ENCODE measurements around the gene HELQ. TPM values are rescaled to one million over a fixed set of nuclear protein-coding genes. Genes with fewer than 3 reads are reported as not detected.

Gene HELQ
- total and polyA plus RNA-seq, 2 of the 13 experiments (the other 11 are each of a cell fraction or from before 2014, with no cell fraction given): 6.6 to 10.8 TPM

DNA sequence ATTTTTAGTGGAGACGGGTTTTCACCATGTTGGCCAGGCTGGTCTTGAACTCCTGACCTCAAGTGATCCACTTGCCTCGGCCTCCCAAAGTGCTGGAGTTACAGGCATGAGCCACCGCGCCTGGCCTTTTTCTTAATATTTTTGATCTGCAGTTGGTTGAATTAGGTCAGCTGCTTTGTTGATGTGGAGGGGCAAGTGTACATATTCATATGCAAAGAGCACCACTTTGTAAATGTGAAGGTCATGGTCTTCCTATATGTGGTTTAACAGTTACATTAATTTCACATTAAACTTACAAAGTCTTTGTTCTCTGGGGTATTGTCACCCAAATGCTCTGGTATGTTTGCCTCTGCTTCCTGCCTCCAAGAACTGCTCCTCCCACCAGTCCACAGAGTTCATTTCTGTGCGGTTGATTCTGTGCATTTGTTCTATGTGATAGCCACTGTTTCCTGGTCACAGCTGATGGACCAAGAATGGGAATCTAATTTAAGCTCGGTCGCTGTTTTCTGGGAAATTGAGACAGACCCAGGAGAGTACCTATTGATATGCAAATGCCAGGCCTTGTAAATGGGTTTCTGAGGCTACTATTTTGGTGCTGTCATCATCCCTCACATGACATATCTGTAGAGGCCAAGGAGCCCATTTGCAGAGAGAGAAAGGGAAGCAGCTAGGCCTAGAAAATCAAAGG, 94.1 kb downstream of the HELQ start (continued):
- TF ChIP-seq MTF1 (CRISPR knock-in tag; IDR thresholded peaks at IDR 0.05) (no peak), ZNF550 (CRISPR knock-in tag; IDR thresholded peaks at IDR 0.05; ENCODE audit: borderline replicate concordance) (no peak), CCAR2 (optimal IDR thresholded peaks at IDR 0.05; ENCODE audit: low read depth, low read length) (no peak), ZNF496 (CRISPR knock-in tag; IDR thresholded peaks at IDR 0.05; ENCODE audit: insufficient replicate concordance) (no peak), ZNF20 (CRISPR knock-in tag; IDR thresholded peaks at IDR 0.05) (no peak), TCF7L2 (IDR thresholded peaks at IDR 0.05; ENCODE audit: low read depth, low read length) (no peak), NFIC (IDR thresholded peaks at IDR 0.05; ENCODE audit: low read length) (peak; percentile 58; the same call in 1 of the 2 replicates), ZNF138 (CRISPR knock-in tag; IDR thresholded peaks at IDR 0.05; ENCODE audit: low read depth) (no peak), NFE2L2 (IDR thresholded peaks at IDR 0.05; ENCODE audit: low read length) (no peak), ELF1 (CRISPR knock-in tag; IDR thresholded peaks at IDR 0.05) (peak; percentile 60), NCOA5 (CRISPR knock-in tag; IDR thresholded peaks at IDR 0.05) (no peak), MIER2 (CRISPR knock-in tag; IDR thresholded peaks at IDR 0.05) (0 out of 2 replicates have a peak, but pooled peaks have one; percentile 37), GATAD2A (CRISPR knock-in tag; IDR thresholded peaks at IDR 0.05) (peak; percentile 72), FOXJ3 (CRISPR knock-in tag; IDR thresholded peaks at IDR 0.05; ENCODE audit: borderline replicate concordance) (0 out of 2 replicates have a peak, but pooled peaks have one; percentile 15), MNT (IDR thresholded peaks at IDR 0.05) (no peak), ZNF225 (CRISPR knock-in tag; IDR thresholded peaks at IDR 0.05) (no peak), TCF12 (IDR thresholded peaks at IDR 0.05) (no peak), TCF12 (CRISPR knock-in tag; IDR thresholded peaks at IDR 0.05) (no peak), ZNF619 (CRISPR knock-in tag; IDR thresholded peaks at IDR 0.05) (no peak), MIER3 (CRISPR knock-in tag; IDR thresholded peaks at IDR 0.05; ENCODE audit: borderline replicate concordance) (peak; percentile 25; the same call in 1 of the 2 replicates), ZNF788 (CRISPR knock-in tag; IDR thresholded peaks at IDR 0.05; ENCODE audit: borderline replicate concordance) (peak; percentile 47; the same call in 1 of the 2 replicates), GPBP1L1 (CRISPR knock-in tag; IDR thresholded peaks at IDR 0.05) (no peak), ZNF180 (CRISPR knock-in tag; IDR thresholded peaks at IDR 0.05; ENCODE audit: borderline replicate concordance, low read depth) (no peak), ZNF230 (CRISPR knock-in tag; IDR thresholded peaks at IDR 0.05) (no peak), SMAD9 (CRISPR knock-in tag; IDR thresholded peaks at IDR 0.05) (no peak), MTA1 (CRISPR knock-in tag; IDR thresholded peaks at IDR 0.05; ENCODE audit: borderline replicate concordance) (no peak), RFX3 (CRISPR knock-in tag; IDR thresholded peaks at IDR 0.05) (no peak)
- TF ChIP-seq, protein P1, sequence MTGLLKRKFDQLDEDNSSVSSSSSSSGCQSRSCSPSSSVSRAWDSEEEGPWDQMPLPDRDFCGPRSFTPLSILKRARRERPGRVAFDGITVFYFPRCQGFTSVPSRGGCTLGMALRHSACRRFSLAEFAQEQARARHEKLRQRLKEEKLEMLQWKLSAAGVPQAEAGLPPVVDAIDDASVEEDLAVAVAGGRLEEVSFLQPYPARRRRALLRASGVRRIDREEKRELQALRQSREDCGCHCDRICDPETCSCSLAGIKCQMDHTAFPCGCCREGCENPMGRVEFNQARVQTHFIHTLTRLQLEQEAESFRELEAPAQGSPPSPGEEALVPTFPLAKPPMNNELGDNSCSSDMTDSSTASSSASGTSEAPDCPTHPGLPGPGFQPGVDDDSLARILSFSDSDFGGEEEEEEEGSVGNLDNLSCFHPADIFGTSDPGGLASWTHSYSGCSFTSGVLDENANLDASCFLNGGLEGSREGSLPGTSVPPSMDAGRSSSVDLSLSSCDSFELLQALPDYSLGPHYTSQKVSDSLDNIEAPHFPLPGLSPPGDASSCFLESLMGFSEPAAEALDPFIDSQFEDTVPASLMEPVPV (CRISPR knock-in tag; IDR thresholded peaks at IDR 0.05): no peak
- TF ChIP-seq, protein P2, sequence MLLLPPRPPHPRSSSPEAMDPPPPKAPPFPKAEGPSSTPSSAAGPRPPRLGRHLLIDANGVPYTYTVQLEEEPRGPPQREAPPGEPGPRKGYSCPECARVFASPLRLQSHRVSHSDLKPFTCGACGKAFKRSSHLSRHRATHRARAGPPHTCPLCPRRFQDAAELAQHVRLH (CRISPR knock-in tag; IDR thresholded peaks at IDR 0.05; ENCODE audit: borderline replicate concordance, low read depth): no peak
